ENCODE data around the gene OCIAD2.

Gene OCIAD2

GRCh38 chr4:48905363-48906015 is 1.1 kb downstream of the OCIAD2 start:
- Histone ChIP-seq H3K4me2 (ENCODE audit: low read depth, low read length, poor library complexity, severe bottlenecking) (peak overlapping the region; percentile 79), H3K79me2 (ENCODE audit: insufficient read depth, low read length) (peaks cover 8% of the 10 kb centered on the region; the same call in 1 of the 2 replicates), H3K9me3 (ENCODE audit: insufficient read depth, low read length) (no peaks in the 10 kb centered on the region), H3K4me3 (ENCODE audit: insufficient read depth, low read length, poor library complexity, severe bottlenecking) (peak overlapping the region; percentile 68), H3K9me2 (replicated peaks; ENCODE audit: insufficient read depth, low read length) (no peaks in the 10 kb centered on the region), H3F3A (ENCODE audit: insufficient read depth) (no peaks in the 10 kb centered on the region), H3K9ac (ENCODE audit: low read length) (peak overlapping the region; percentile 74), H3K36me3 (ENCODE audit: low read length) (no peaks in the 10 kb centered on the region), H3K27me3 (ENCODE audit: low read length) (no peaks in the 10 kb centered on the region), H3K27ac (ENCODE audit: low read depth, low read length) (no peak overlapping the region), H2AFZ (ENCODE audit: low read depth, low read length, severe bottlenecking) (no peak overlapping the region), H4K20me1 (ENCODE audit: low read depth, low read length) (no peaks in the 10 kb centered on the region)
- TF ChIP-seq CTCF (IDR thresholded peaks at IDR 0.05; ENCODE audit: insufficient read depth, low read length, poor library complexity, severe bottlenecking) (no peak), EZH2phosphoT487 (conservative IDR thresholded peaks at IDR 0.05; ENCODE audit: low read length) (no peak)

- H3K27me3 ChIP-seq (ENCODE audit: low read length), result no peaks in the 10 kb centered on the region
- no peak overlapping the region for H3K4me3 ChIP-seq (ENCODE audit: insufficient read depth, low read length, poor library complexity, severe bottlenecking)
- H3K36me3 ChIP-seq (ENCODE audit: low read length), result no peaks in the 10 kb centered on the region
- H3K79me2 ChIP-seq (ENCODE audit: insufficient read depth, low read length), result peaks cover 8% of the 10 kb centered on the region; the same call in 1 of the 2 replicates
- no peak overlapping the region for H3K27ac ChIP-seq (ENCODE audit: low read depth, low read length)
- H3K9me2 ChIP-seq (replicated peaks; ENCODE audit: insufficient read depth, low read length), result no peaks in the 10 kb centered on the region
- TF ChIP-seq EZH2phosphoT487 (conservative IDR thresholded peaks at IDR 0.05; ENCODE audit: low read length), result no peak
- no peak for TF ChIP-seq CTCF (IDR thresholded peaks at IDR 0.05; ENCODE audit: insufficient read depth, low read length, poor library complexity, severe bottlenecking)
- no peaks in the 10 kb centered on the region for H3K9me3 ChIP-seq (ENCODE audit: insufficient read depth, low read length)
- no peak overlapping the region for H2AFZ ChIP-seq (ENCODE audit: low read depth, low read length, severe bottlenecking)
- H3K9ac ChIP-seq (ENCODE audit: low read length), result no peak overlapping the region
- no peaks in the 10 kb centered on the region for H3F3A ChIP-seq (ENCODE audit: insufficient read depth)
- H4K20me1 ChIP-seq (ENCODE audit: low read depth, low read length), result no peaks in the 10 kb centered on the region
- no peak overlapping the region for H3K4me2 ChIP-seq (ENCODE audit: low read depth, low read length, poor library complexity, severe bottlenecking)
Measured at GRCh38 chr4:48904541-48905142, 1.9 kb downstream of the OCIAD2 start.

- Histone ChIP-seq H3K9me3 (ENCODE audit: insufficient read depth, low read length) (no peaks in the 10 kb centered on the region), H3K9ac (ENCODE audit: low read length) (no peak overlapping the region), H3K4me3 (ENCODE audit: insufficient read depth, low read length, poor library complexity, severe bottlenecking) (no peak overlapping the region), H3K27me3 (ENCODE audit: low read length) (no peaks in the 10 kb centered on the region), H3K27ac (ENCODE audit: low read depth, low read length) (no peak overlapping the region), H3F3A (ENCODE audit: insufficient read depth) (no peaks in the 10 kb centered on the region), H4K20me1 (ENCODE audit: low read depth, low read length) (no peaks in the 10 kb centered on the region), H3K79me2 (ENCODE audit: insufficient read depth, low read length) (peaks cover 8% of the 10 kb centered on the region; the same call in 1 of the 2 replicates), H3K36me3 (ENCODE audit: low read length) (0 out of 2 replicates have a peak, but pooled peaks cover under 1% of the 10 kb centered on the region), H3K4me2 (ENCODE audit: low read depth, low read length, poor library complexity, severe bottlenecking) (no peak overlapping the region), H2AFZ (ENCODE audit: low read depth, low read length, severe bottlenecking) (no peak overlapping the region), H3K9me2 (replicated peaks; ENCODE audit: insufficient read depth, low read length) (no peaks in the 10 kb centered on the region)
- no peak for TF ChIP-seq EZH2phosphoT487 (conservative IDR thresholded peaks at IDR 0.05; ENCODE audit: low read length)
- no peak for TF ChIP-seq CTCF (IDR thresholded peaks at IDR 0.05; ENCODE audit: insufficient read depth, low read length, poor library complexity, severe bottlenecking)
Measured at GRCh38 chr4:48904101-48904500, 2.5 kb downstream of the OCIAD2 start.

Data from SU-DHL-6 (cell line).